H54 (cell line): Measurements from ENCODE around the gene MAPRE3.

ENCODE experiments used
- DNase-seq: peaks from one replicate; pipeline ENCODE4 v3.0.0; 2011; ENCODE audit warnings: low spot score, mixed read lengths; ENCODE audit not compliant: insufficient read length
- FAIRE-seq: peaks from 3 replicates; lab custom pipeline; 2011; peaks lifted over from hg19 to GRCh38; lab: Jason Lieb, UNC
- POLR2A ChIP-seq: IDR thresholded peaks from 2 replicates; pipeline ENCODE4 v1.6.1; 2011; ENCODE audit warnings: low read depth, mild to moderate bottlenecking, low read length

MAPRE3 gene

GRCh38 chr2:26940001-26940400 is 30.4 kb upstream of the MAPRE3 start:
- no peak for TF ChIP-seq POLR2A
- FAIRE-seq: no peak
- DNase-seq: no peak

GRCh38 chr2:26941486-26941885 is 29.0 kb upstream of the MAPRE3 start:
- DNase-seq (peak; percentile 38), FAIRE-seq (no peak)
- TF ChIP-seq POLR2A: no peak

- no peak for FAIRE-seq
- TF ChIP-seq POLR2A: no peak
- DNase-seq: peak; percentile 76
Observed at GRCh38 chr2:26942543-26943295, 27.7 kb upstream of the MAPRE3 start.

- DNase-seq (no peak), FAIRE-seq (no peak)
- TF ChIP-seq POLR2A: no peak
Observed at GRCh38 chr2:26945991-26946750, 24.3 kb upstream of the MAPRE3 start.

- DNase-seq (peak; percentile 50), FAIRE-seq (no peak)
- TF ChIP-seq POLR2A: no peak
Observed at GRCh38 chr2:26946841-26947784, 23.3 kb upstream of the MAPRE3 start.

- DNase-seq (no peak), FAIRE-seq (no peak)
- no peak for TF ChIP-seq POLR2A
Observed at GRCh38 chr2:26948800-26949199, 21.6 kb upstream of the MAPRE3 start.

- TF ChIP-seq POLR2A: no peak
- DNase-seq (no peak), FAIRE-seq (no peak)
Observed at GRCh38 chr2:26950246-26950645, 20.2 kb upstream of the MAPRE3 start.

- DNase-seq (no peak), FAIRE-seq (no peak)
- TF ChIP-seq POLR2A: no peak
Observed at GRCh38 chr2:26951236-26951635, 19.2 kb upstream of the MAPRE3 start.

GRCh38 chr2:26952374-26952773 is 18.1 kb upstream of the MAPRE3 start:
- DNase-seq: no peak
- no peak for TF ChIP-seq POLR2A
- FAIRE-seq: no peak

- FAIRE-seq (no peak), DNase-seq (no peak)
- no peak for TF ChIP-seq POLR2A
Observed at GRCh38 chr2:26954135-26954534, 16.3 kb upstream of the MAPRE3 start.

- DNase-seq: no peak
- no peak for FAIRE-seq
- no peak for TF ChIP-seq POLR2A
Observed at GRCh38 chr2:26957041-26957440, 13.4 kb upstream of the MAPRE3 start.

GRCh38 chr2:26957534-26957933 is 12.9 kb upstream of the MAPRE3 start:
- FAIRE-seq: no peak
- no peak for TF ChIP-seq POLR2A

GRCh38 chr2:26959331-26959730 is 11.1 kb upstream of the MAPRE3 start:
- FAIRE-seq (no peak), DNase-seq (no peak)
- TF ChIP-seq POLR2A: no peak

More at GRCh38 chr2:26957534-26957933, 12.9 kb upstream of the MAPRE3 start:
- no peak for DNase-seq
